ENCODE measurements around the gene ITK.

ITK gene

GRCh38 chr5:157300564-157300963 lies 119.9 kb downstream of the ITK start:
- no peak for TF ChIP-seq POLR2A (IDR thresholded peaks at IDR 0.05; ENCODE audit: low read depth, low read length)
- DNase-seq (ENCODE audit: insufficient read length, low spot score) (no peak), FAIRE-seq (no peak)

GRCh38 chr5:157301066-157301465 lies 120.4 kb downstream of the ITK start:
- TF ChIP-seq POLR2A (IDR thresholded peaks at IDR 0.05; ENCODE audit: low read depth, low read length): no peak
- FAIRE-seq (no peak), DNase-seq (ENCODE audit: insufficient read length, low spot score) (no peak)

GRCh38 chr5:157303023-157303422 lies 122.4 kb downstream of the ITK start:
- FAIRE-seq: no peak
- DNase-seq (ENCODE audit: insufficient read length, low spot score): no peak

DNA sequence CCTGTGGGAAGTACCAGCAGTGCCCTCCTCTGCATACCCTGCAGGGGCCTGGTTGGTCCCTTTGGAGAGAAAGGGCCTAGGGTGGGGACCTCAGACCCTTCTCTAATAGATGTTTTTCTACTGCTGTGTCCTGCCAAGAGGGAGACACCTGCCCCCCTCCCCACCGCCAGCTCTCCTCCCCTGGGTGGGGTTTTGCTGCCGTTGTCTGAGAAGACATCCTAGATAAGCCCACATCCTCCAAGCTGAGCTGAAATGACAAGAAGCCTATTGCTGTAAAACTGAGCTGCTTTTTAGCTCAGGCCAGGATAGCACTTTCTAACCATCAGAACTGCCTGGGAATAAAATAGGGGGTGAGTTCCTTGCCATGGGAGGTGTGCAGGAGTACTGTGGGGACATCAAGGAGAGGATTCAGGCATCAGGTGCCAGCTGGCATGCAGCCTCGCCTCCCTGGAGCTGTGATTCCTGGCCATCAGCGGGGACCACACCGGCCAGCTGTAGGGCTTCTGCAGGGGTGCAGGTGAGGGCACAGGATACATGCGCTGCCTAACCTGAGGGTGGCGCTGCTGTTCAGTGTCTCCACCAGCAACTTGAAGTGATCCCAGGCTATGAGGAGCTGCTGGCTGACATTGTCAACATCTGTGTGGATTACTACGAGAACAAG lies 123.2 kb downstream of the ITK start:
- no peak for TF ChIP-seq POLR2A (IDR thresholded peaks at IDR 0.05; ENCODE audit: low read depth, low read length)
- no peak for DNase-seq (ENCODE audit: insufficient read length, low spot score)
- FAIRE-seq: no peak

More at GRCh38 chr5:157303023-157303422, 122.4 kb downstream of the ITK start:
- no peak for TF ChIP-seq POLR2A (IDR thresholded peaks at IDR 0.05; ENCODE audit: low read depth, low read length)
